Trophoblast cell (in vitro differentiated cells and primary cell): Measurements from ENCODE around the gene USP5.
"Not testable (repeated sequence)": the region's sequence is repeated elsewhere in the genome, so short reads cannot be mapped to it uniquely, and the experiment has no call there.

ENCODE experiments used
- DNase-seq, 2 donors: peaks; one replicate each; pipeline ENCODE4 v3.0.0-alpha.2; 2016
- H2AFZ ChIP-seq: 2 replicates; pipeline ENCODE4 v1.6.1; 2013; ENCODE audit warnings: low read length, moderate library complexity, mild to moderate bottlenecking; ENCODE audit not compliant: insufficient read depth, poor library complexity
- H2AK5ac ChIP-seq: 2 replicates; pipeline ENCODE4 v1.6.1; 2013; ENCODE audit warnings: mild to moderate bottlenecking, low read length
- H2BK120ac ChIP-seq: 2 replicates; pipeline ENCODE4 v1.6.1; 2013; ENCODE audit warnings: low read length, mild to moderate bottlenecking, moderate library complexity; ENCODE audit not compliant: insufficient read depth, poor library complexity
- H2BK12ac ChIP-seq: 2 replicates; pipeline ENCODE4 v1.6.1; 2013; ENCODE audit warnings: mild to moderate bottlenecking, low read length, moderate library complexity
- H2BK5ac ChIP-seq: 2 replicates; pipeline ENCODE4 v1.6.1; 2013; ENCODE audit warnings: low read length, low read depth, moderate library complexity, mild to moderate bottlenecking; ENCODE audit not compliant: poor library complexity
- H3K14ac ChIP-seq: 2 replicates; pipeline ENCODE4 v1.6.1; 2013; ENCODE audit warnings: mild to moderate bottlenecking, low read length
- H3K18ac ChIP-seq: 2 replicates; pipeline ENCODE4 v1.6.1; 2013; ENCODE audit warnings: mild to moderate bottlenecking, low read length
- H3K23ac ChIP-seq: 2 replicates; pipeline ENCODE4 v1.6.1; 2013; ENCODE audit warnings: low read length
- H3K27ac ChIP-seq: 2 replicates; pipeline ENCODE4 v1.5.1; 2013; ENCODE audit warnings: low read depth, mild to moderate bottlenecking, inconsistent platforms, low read length, moderate library complexity
- H3K27me3 ChIP-seq: 2 replicates; pipeline ENCODE4 v1.6.1; 2013; ENCODE audit warnings: inconsistent platforms, mild to moderate bottlenecking, low read length, moderate library complexity; ENCODE audit not compliant: insufficient read depth
- H3K36me3 ChIP-seq, 2 experiments: 1 replicate in 1 of 2; 2 replicates in 1 of 2; pipeline ENCODE4 v1.6.1; 2013; ENCODE audit warnings: low read length in 2 of 2, mild to moderate bottlenecking in 2 of 2, moderate library complexity in 1 of 2; ENCODE audit not compliant: insufficient read depth in 2 of 2, control insufficient read depth in 1 of 2
- H3K4ac ChIP-seq: 2 replicates; pipeline ENCODE4 v1.6.1; 2013; ENCODE audit warnings: low read depth, mild to moderate bottlenecking, low read length, moderate library complexity
- H3K4me1 ChIP-seq, 2 experiments: 1 replicate in 1 of 2; 2 replicates in 1 of 2; pipeline ENCODE4 v1.6.1; 2013; ENCODE audit warnings: low read length in 2 of 2, mild to moderate bottlenecking in 2 of 2, moderate library complexity in 1 of 2; ENCODE audit not compliant: insufficient read depth in 2 of 2, control insufficient read depth in 1 of 2
- H3K4me2 ChIP-seq: 2 replicates; pipeline ENCODE4 v1.6.1; 2013; ENCODE audit warnings: inconsistent platforms, mild to moderate bottlenecking, low read length, moderate library complexity
- H3K4me3 ChIP-seq: 2 replicates; pipeline ENCODE4 v1.5.1; 2013; ENCODE audit warnings: mild to moderate bottlenecking, low read depth, low read length, inconsistent platforms
- H3K79me1 ChIP-seq: one replicate; pipeline ENCODE4 v1.6.1; 2013; ENCODE audit warnings: low read length
- H3K79me2 ChIP-seq: 2 replicates; pipeline ENCODE4 v1.6.1; 2013; ENCODE audit warnings: low read length, mild to moderate bottlenecking; ENCODE audit not compliant: control insufficient read depth, insufficient read depth, poor library complexity
- H3K9ac ChIP-seq: 2 replicates; pipeline ENCODE4 v1.6.1; 2013; ENCODE audit warnings: mild to moderate bottlenecking, low read length
- H3K9me3 ChIP-seq: 2 replicates; pipeline ENCODE4 v1.6.1; 2013; ENCODE audit warnings: low read depth, mild to moderate bottlenecking, control low read depth, inconsistent platforms, low read length; ENCODE audit not compliant: insufficient read depth
- H4K12ac ChIP-seq: 2 replicates; pipeline ENCODE4 v1.6.1; 2013; ENCODE audit warnings: low read depth, mild to moderate bottlenecking, low read length, moderate library complexity
- H4K8ac ChIP-seq: 2 replicates; pipeline ENCODE4 v1.6.1; 2013; ENCODE audit warnings: low read depth, mild to moderate bottlenecking, low read length, moderate library complexity
- H4K91ac ChIP-seq: one replicate; pipeline ENCODE4 v1.6.1; 2013; ENCODE audit warnings: low read depth, mild to moderate bottlenecking, low read length, moderate library complexity
- WGBS: extraction: QIAGEN DNeasy Blood & Tissue Kit; methylation state at CpG from one replicate; pipeline ENCODE4 v1.1.7; 2013; ENCODE audit warnings: missing lambda C conversion rate; ENCODE audit not compliant: insufficient read length, insufficient coverage; ENCODE audit errors: extremely low coverage; 5-methylcytosine and 5-hydroxymethylcytosine counted together

Gene USP5

DNA sequence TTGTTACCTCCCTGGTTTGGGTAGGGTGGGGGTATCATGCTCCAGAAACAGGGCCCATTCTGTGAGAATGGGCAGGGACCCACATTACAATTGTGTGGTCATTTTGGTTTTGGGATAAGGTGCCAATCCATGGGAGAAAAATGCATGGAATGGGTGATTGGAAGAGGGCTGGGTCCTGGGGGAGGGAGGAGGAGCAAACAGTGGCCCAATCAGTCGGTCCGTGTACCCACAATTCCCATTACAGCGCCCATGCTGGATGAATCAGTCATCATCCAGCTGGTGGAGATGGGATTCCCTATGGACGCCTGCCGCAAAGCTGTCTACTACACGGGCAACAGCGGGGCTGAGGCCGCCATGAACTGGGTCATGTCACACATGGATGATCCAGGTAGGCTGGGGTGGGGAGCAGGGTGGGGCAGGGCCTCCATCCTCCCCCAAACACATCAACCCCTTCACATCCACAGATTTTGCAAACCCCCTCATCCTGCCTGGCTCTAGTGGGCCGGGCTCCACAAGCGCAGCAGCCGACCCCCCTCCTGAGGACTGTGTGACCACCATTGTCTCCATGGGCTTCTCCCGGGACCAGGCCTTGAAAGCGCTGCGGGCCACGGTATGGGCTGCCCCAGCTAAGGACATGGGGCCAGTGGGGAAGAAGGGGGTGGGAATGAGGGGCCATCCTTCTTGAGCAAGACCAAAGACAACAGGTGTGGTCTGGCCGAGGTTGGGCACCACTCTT, 11.8 kb downstream of the USP5 start:
- no peak overlapping the region for H3K4me3 ChIP-seq

DNA sequence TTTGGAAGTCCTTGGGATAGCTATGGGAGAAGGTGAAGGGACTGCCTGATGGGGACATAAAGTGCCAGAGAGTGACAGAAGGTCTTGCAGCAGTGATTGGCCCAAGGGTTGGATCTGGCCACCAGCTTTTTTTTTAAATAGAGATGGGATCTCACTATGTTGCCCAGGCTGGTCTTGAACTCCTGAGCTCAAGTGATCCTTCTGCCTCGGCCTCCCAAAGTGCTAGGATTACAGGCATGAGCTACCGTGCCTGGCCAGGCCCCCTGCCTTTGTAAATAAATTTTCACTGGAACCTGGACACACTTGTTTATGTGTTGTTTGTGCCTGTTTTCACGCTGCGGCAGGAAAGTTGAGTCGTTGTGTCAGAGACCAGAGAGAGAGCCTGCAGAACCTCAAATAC, 13.4 kb downstream of the USP5 start:
- H3K9ac ChIP-seq, H2AK5ac ChIP-seq, H2BK12ac ChIP-seq, H3K4ac ChIP-seq, H3K23ac ChIP-seq, H3K14ac ChIP-seq, H4K12ac ChIP-seq, H4K8ac ChIP-seq, H3K79me1 ChIP-seq, H3K27me3 ChIP-seq, H2BK120ac ChIP-seq, H3K9me3 ChIP-seq, H3K18ac ChIP-seq, H3K4me2 ChIP-seq, H2AFZ ChIP-seq, H4K91ac ChIP-seq, DNase-seq, H3K27ac ChIP-seq, H3K4me3 ChIP-seq, H2BK5ac ChIP-seq: not testable (repeated sequence)
- Histone ChIP-seq H3K4me1 (peaks cover 11% of the 10 kb centered on the region in 2 experiments), H3K36me3 (peaks cover 63 to 69% of the 10 kb centered on the region in 2 experiments), H3K79me2 (peaks cover 12% of the 10 kb centered on the region)
- no CpG with 5 or more reads among the region's 5 CpGs for WGBS

More for the DNA sequence above, 11.8 kb downstream of the USP5 start:
- Histone ChIP-seq H3K79me1 (peaks cover 9% of the 10 kb centered on the region), H3K36me3 (peaks cover 65 to 67% of the 10 kb centered on the region in 2 experiments), H3K4ac (no peak overlapping the region), H3K27ac (no peak overlapping the region), H3K4me1 (peaks cover 8 to 9% of the 10 kb centered on the region in 2 experiments), H3K14ac (no peak overlapping the region), H4K8ac (no peak overlapping the region), H3K18ac (no peak overlapping the region), H3K79me2 (peaks cover 12% of the 10 kb centered on the region), H4K12ac (no peak overlapping the region), H2BK5ac (no peak overlapping the region), H3K9ac (peak overlapping the region; percentile 17), H3K4me2 (no peak overlapping the region), H3K9me3 (no peaks in the 10 kb centered on the region), H3K23ac (no peak overlapping the region), H2BK12ac (no peak overlapping the region), H4K91ac (no peak overlapping the region), H3K27me3 (no peaks in the 10 kb centered on the region), H2AK5ac (no peak overlapping the region), H2AFZ (no peak overlapping the region), H2BK120ac (no peak overlapping the region)
- WGBS: no CpG with 5 or more reads among the region's 16 CpGs
- no peak for DNase-seq

GRCh38 chr12:6866163-6866919, 14.4 kb downstream of the USP5 start:
- H3K4me1 ChIP-seq: peaks cover 11 to 14% of the 10 kb centered on the region in 2 experiments
- no peak overlapping the region for H3K27ac ChIP-seq
- H2AK5ac ChIP-seq: peak overlapping the region; percentile 23
- H2BK5ac ChIP-seq: no peak overlapping the region
- peaks cover 3% of the 10 kb centered on the region for H3K9me3 ChIP-seq
- WGBS: no CpG with 5 or more reads among the region's 19 CpGs
- peak overlapping the region; percentile 88 for H3K4me2 ChIP-seq
- H2BK12ac ChIP-seq: no peak overlapping the region
- peak overlapping the region; percentile 5 for H4K12ac ChIP-seq
- no peaks in the 10 kb centered on the region for H3K27me3 ChIP-seq
- peak overlapping the region; percentile 13 for H3K4me3 ChIP-seq
- H2BK120ac ChIP-seq: no peak overlapping the region
- H4K8ac ChIP-seq: peak overlapping the region; percentile 76
- H3K36me3 ChIP-seq: peaks cover 62 to 69% of the 10 kb centered on the region in 2 experiments
- H4K91ac ChIP-seq: no peak overlapping the region
- no peak overlapping the region for H3K4ac ChIP-seq
- H2AFZ ChIP-seq: peak overlapping the region; percentile 12
- peak overlapping the region; percentile 12 for H3K18ac ChIP-seq
- H3K14ac ChIP-seq: peak overlapping the region; percentile 50
- no peak for DNase-seq
- no peak overlapping the region for H3K23ac ChIP-seq
- H3K9ac ChIP-seq: no peak overlapping the region
- H3K79me1 ChIP-seq: peaks cover 9% of the 10 kb centered on the region
- H3K79me2 ChIP-seq: peaks cover 12% of the 10 kb centered on the region

DNA sequence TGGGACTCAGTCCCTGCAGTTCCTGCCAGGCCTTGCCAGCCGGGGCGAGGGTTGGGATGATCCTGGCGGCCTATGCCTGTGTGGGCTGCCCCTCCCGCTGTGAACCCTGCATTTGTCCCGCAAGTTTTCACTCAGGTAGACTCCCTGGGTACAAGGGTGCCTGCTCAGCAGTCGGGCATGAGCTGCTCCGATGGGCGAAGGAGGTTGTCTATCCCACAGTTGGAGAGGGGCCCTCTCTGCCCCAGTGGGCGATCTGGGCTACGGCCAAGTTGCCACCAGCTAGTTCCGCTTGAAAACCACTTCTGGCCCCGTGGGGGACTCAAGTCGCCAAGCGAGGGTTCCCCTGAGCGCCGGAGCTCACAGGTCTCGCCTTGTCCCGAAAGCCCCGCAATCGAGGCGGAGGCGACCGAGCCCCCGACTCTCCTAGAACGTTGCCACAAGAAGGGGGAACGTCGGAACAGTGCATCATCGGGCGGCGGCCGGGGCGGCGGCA, 15.0 kb downstream of the USP5 start:
- Histone ChIP-seq H2AK5ac (peak overlapping the region; percentile 23), H3K4me2 (peak overlapping the region; percentile 88), H3K27ac (no peak overlapping the region), H3K4me3 (peak overlapping the region; percentile 59), H3K18ac (peak overlapping the region; percentile 12), H2BK5ac (no peak overlapping the region), H3K9me3 (peaks cover 3% of the 10 kb centered on the region), H2BK120ac (no peak overlapping the region), H3K9ac (peak overlapping the region; percentile 17), H4K8ac (peak overlapping the region; percentile 76), H3K27me3 (no peaks in the 10 kb centered on the region), H3K4me1 (peaks cover 14 to 21% of the 10 kb centered on the region in 2 experiments), H2BK12ac (no peak overlapping the region), H3K14ac (peak overlapping the region; percentile 50), H3K79me1 (peaks cover 9% of the 10 kb centered on the region), H3K79me2 (peaks cover 12% of the 10 kb centered on the region), H2AFZ (peak overlapping the region; percentile 12), H3K36me3 (peaks cover 59 to 65% of the 10 kb centered on the region in 2 experiments), H4K12ac (peak overlapping the region; percentile 5), H4K91ac (no peak overlapping the region), H3K4ac (no peak overlapping the region), H3K23ac (no peak overlapping the region)
- no CpG with 5 or more reads among the region's 33 CpGs for WGBS
- DNase-seq: no peak
